ENCODE results near the gene PDZD4.
"Not testable (repeated sequence)": the region's sequence is repeated elsewhere in the genome, so short reads cannot be mapped to it uniquely, and the experiment has no call there.

The PDZD4 gene

DNA sequence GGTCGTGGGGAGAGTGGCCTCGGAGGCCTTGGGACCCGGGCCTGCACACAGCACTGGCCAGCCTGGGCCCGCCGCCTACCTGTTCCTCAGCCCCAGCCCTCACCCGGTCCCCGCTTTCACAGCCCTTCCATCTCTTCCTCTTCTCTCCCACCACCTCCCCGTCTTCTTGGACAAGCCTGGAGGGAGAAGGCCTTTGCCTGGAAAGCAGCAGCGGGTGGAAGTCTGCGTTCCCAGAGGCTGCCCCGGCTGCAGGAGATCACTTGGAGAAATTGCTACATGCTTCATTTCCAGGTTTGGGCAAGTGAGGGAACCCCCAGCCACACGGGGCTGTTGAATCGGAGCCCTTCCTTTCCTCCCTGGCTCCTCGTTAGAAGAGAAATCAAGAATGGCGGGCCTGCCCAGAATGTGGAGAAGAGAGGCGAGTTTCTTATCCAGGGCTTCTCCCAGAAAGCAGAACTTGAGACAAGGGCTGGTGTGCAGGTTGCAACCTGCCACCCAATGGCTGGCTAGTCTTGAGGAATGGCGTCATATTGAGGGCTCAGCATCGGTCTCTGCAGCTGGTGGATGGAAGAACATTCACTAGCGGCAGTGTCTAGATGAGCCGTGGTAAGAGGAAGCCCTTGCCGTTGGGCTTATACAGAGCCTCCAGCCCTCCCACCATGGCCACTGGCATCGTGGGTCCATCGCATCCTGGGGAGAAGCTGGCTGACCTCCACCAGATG, 1.2 kb upstream of the PDZD4 start:
- no peak for DNase-seq (ENCODE audit: low read depth in 2 of 2)

DNA sequence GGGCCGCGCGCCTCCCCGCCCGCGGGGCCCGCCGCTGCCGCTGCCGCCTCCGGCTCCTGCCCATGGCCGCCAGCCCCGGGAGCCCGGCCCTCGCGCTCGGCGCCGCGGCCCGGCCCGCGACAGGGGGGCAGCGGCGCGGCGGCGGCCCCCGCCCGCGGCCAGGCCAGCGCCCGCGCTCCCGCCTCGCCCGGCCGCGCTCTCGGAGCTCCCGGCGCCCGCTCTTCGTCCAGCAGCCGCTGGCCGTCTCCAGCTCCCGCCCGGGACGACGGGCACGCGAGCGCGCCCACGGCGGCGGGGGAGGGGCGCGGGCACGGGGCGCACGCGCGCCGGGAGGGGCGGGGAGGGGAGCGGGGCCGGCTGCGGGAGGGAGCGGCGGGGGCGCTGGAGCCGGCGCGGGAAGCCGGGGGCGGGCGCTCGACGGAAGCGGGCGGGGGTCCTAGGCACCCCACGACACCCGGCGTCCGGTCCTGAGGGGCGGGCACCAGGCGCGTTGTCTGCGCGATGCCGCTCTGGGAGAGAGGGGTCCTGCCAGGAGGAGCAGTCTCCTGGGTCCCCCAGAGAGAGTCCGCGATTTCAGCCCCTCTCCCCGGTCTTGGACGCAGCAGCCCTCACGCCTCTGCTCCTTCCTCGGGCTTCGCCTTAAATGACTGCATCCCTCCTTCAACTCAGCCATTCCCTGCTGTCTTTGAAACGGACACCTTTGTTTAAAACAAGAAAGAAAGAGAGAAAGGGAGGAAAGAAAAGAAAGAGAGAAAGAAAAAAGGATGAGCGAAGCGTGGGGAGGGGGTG, 490 bp upstream of the PDZD4 start:
- no peak for DNase-seq (ENCODE audit: low read depth in 2 of 2)

DNA sequence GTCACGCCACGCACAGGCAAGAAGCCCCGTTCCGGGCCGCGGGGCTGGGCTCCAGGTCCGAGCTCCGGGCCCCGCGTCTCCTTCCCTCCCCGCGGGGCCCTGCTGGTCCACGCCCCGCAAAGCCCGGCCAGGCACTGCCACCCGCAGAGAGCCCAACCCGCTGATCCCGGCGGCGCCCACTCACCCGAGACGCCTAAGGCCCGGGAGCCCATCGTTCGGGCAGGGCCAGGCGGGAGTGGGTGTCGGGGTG, 870 bp downstream of the PDZD4 start:
- DNase-seq (ENCODE audit: low read depth in 2 of 2) = no peak

DNA sequence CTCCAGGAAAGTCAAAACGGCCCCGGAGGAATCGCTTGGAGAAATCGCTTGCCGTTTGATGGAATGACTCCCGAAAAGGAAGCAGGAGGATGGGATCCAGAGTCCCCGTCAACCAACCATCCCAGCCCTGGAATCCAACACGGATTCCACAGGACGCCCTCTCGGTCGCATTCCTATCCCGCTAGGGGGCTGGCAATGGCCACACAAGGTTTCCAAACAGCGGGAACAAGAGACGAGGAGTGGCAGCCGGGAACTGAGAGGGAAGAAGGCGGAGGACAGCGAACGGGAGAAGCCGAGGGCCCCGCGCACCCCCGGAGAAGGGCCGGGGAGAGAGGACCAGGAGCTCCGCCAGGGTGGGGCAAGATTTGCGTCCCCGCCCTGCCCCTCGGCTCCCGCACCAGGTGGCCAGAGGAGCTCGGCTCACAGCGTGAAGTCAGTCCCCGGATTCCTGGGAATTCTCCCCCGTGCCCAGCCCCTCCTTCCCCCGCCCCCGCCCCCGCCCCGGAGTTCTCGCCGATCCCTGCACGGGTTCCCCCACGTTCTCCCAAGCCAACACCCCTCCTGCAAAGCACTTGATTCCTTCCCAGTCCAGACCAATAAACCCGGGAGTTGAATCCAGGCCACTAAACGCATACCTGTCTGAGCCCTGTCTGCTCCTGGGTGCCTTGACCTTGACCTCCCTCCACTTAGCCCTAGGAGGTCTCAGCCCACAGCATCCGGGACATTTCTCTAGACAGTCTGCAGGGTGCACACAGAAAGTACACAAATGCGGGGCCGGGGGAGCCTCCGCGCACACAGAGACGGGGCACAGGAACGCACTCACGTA, 1.4 kb downstream of the PDZD4 start:
- DNase-seq (ENCODE audit: low read depth in 2 of 2) = no peak

DNA sequence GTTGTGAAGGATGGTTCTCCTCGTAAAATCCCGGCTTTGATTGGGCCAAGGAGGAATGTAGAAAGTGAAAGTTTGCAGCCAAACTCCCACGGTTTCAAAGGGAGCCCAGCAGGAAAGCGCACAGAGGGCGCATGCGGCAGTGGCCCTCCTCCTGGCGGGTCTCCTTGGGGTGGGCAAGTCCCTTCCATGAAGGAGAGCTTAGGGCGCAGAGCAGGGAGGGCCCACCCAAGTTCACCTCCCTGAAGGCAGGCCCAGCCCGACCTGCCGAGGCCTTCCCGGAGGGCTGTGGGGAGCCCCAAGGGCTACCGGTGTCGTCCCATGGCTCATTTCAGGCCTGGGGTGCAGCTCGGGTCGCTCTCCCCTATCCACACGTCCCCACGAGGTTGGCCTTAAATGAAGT, 2.0 kb downstream of the PDZD4 start:
- no peak for DNase-seq (ENCODE audit: low read depth in 2 of 2)

DNA sequence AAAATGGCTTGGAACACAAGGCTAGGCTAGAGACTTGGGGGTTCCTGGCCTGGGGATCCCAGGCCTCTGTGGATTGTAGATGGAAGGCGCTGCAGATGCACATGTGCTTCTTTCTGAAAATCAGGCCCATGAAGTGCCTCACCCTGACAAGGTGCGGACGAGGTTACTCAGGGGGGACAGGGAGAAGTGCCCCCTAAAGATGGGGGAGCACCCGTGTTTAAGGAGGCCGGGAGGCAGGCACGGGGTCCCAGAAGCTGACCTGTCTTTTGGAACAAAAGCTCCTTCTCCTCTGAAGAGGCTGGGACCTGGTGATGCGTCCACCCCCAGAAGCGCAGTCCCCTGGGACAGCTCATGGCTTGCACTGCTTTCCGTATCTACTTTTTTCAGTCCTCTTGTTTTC, 2.4 kb downstream of the PDZD4 start:
- DNase-seq (ENCODE audit: low read depth in 2 of 2) = no peak

DNA sequence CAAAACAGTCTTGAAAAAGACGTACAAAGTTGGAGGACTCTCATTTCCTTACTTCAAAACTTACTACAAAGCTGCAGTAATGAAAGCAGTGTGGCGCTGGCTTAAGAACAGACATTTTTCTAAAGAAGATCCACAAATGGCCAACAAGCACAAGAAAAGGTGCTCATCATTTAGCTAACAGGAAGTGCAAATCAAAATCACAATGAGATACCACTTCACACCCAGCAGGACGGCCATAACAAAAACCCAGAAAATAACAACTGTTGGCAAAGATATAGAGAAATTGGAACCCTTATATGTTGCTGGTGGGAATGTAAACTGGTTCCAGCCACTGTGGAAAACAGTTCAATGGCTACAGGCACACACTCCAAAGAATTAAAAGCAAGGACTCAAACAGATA, 3.3 kb downstream of the PDZD4 start:
- DNase-seq (ENCODE audit: low read depth in 2 of 2) = no peak

DNA sequence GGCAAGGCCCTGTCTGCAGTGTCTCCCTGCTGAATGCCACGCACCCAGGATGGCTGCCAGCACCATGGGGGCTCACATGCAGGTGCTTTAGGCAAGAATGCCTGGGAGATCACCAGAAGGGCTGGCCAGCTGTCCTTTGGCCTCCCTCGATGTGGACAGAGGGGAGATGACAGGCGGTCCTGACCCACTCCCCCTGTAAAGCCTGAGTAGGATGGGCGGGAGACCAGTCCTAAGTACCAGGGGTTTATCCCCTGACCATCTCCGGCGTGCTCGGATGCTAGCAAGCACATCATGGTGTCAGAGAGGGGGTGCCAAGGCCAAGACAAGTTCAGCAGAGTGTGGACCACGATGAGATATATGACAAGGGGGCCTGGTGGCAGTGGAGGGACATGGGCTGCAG, 5.3 kb downstream of the PDZD4 start:
- no peak for DNase-seq (ENCODE audit: low read depth in 2 of 2)

DNA sequence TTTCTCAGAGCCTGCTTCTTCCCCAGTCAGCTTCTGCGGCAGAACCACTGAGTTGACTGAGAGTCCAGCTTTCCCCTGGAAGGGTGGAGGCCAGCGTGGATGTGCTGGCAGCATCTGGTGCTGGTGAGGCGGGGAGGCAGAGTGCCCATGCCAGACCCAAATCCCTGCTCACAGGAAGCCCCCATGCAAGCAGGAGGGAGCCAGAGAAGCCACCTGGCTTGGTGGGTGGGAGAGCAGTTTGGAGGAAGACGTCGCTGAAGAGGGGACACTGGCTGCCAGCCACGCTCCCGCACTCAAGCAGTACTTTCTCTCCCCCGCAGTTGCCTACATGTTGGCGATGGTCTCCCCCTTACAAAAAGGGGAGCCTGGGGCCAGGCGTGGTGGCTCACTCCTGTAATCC, 6.0 kb downstream of the PDZD4 start:
- no peak for DNase-seq (ENCODE audit: low read depth in 2 of 2)

DNA sequence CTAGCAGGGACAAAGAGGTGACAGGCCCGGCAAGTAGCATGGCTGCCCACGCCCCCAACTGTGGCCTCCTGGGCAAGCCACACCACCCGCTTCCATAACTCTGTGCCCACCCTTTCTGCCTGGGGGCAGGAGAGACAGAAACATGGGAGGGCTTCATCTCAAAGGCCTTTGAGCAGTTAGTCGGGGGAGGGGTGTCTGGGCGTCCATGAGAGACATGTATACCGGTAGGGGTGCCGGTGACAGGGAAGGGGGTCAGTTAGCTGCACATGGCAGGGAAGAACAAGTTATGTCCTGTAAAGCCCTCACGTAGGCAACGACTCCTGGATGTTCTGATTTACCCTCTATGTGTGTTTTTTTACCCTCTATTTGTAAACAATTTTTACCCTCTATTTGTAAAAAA, 9.3 kb downstream of the PDZD4 start:
- DNase-seq (ENCODE audit: low read depth in 2 of 2) = no peak

DNA sequence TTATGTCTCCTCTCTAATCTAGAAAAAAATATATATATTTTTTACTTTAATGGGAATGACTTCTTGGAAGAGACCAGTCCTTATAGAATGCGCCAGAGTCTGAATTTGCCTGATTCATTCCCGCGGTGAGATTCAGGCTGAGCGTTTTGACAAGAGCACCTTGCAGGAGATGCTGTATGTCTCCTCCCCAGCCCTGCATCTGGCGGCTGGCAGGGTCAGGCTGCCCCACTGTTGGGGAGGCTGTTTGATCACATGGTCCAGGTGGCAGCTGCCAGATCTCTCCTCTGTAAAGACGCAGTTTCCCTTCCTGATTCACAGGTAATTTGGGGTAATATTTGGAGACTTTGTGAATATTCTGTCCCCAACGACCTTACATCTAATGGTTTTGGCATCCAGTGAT, 9.7 kb downstream of the PDZD4 start:
- no peak for DNase-seq (ENCODE audit: low read depth in 2 of 2)

DNA sequence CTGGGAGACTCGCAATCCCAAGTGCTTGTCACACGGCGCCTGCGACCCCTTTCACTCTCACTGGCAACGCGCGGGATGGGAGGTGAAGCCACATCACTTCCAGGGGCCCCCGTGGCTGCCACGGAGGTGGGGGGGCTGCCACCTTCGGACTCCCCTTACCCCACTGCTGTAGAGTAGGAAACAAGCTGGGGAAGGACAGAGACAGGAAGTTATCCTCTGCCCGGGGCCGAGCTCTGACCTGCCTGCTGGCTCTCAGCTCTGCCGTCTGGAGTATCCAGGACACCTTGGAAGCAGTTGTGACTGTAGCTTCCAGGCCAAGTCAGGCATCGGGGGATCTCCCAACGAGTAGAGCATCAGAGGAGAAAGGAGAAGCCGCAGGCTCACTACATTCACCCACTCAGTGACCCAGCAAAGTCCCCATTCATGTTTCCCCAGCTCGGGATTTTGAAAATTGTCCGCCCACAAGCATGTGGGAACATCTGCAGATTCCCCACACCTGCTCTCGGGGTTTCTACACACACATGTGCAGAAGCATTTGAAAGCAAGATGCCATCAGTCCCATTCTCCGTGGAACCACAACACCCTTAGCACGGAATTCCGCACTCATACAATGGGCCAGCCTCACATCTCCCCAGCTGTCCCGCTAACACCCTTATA, 10.8 kb downstream of the PDZD4 start:
- no peak for DNase-seq (ENCODE audit: low read depth in 2 of 2)

DNA sequence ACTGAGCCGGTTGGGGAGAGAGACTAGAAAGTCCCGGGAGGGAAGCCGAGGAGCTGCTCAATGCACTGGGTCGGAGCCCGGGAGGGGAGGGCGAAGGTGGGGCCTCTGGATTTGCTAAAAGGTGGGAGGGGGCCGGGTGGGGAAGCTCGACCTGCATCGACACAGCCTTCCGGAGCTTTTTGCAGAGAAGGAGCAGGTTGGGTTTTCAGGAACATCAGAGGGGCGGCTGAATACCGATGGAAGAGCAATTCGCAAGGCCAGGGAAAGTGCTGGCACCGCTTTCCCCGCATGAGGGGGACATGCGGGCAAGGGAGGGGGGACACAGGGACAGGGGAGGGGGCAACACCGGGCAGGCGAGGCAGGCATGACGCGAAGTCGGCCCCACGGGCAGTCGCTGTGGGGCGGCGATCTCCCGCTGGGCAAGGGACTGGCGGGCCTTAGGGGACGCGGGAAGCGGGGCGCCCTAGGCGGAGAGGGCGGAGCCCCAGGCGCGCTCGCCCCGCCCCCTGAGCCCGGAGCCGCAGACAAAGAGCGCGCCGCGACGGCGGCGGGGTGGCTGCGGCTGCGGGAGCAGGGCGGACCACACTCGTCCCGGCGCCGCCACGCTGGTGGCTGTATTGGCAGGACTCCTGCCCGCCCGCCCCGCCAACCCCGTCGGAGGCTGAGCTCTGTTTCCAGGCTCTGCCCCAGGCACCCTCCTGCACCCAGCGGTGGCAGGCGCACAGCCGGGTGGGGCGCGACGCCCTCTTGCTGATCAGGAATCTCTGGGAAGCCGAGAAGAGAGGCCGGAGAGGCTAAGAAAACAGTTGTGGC, 11.6 kb downstream of the PDZD4 start:
- peak in 1 of 2 donors; percentile 24 for DNase-seq (ENCODE audit: low read depth in 2 of 2)

DNA sequence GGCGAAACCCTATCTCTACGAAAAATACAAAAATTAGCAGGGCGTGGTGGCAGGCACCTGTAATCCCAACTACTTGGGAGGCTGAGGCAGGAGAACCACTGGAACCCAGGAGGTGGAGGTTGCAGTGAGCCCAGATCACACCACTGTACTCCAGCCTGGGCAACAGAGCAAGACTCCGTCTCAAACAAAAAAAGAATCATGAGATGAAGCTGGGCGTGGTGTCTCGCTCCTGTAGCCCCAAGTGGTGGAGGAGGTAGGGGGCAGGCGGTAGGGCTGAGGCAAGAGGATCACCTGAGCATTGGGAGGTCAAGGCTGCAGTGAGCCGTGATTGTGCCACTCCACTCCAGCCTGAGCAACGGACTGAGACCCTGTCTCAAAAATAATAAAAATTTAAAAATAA, 12.3 kb downstream of the PDZD4 start:
- DNase-seq (ENCODE audit: low read depth in 2 of 2) = not testable (repeated sequence)

DNA sequence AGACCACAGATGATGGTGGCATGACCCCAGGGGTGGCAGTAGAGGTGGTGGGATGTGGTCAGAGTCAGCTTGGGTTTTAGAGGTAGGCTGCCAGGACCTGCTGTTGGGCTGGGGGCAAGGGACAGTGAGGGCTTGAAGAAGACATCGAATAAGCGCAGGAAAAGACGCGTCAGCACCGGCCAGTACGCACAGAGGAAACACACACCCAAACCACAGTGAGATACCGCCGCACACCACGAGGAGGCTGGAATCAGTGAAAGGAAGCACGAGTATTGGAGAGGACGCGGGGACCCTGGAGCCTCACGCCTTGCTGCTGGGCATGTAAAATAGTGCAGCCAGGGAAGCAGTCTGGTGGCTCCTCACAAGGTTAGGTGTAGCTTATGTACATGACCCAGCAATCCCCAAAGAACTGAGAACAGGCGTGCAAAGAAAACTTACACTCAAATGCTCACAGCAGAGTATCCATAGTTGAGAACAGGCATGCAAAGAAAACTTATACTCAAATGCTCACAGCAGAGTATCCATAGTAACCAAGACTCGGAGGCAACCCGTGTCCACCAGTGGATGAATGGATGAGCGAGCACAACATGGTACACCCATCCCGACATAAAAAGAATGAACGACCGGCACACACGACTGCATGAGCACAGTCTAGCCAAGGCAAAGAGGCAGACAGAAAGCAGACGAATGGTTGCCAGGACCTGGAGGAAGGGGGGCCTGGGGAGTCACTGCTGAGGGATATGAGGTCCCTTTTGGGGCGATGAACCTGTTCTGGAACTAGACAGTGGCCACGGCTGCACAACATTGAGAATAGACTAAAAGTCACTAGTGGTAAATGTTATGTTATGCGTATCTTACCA, 13.3 kb downstream of the PDZD4 start:
- DNase-seq (ENCODE audit: low read depth in 2 of 2) = no peak

DNA sequence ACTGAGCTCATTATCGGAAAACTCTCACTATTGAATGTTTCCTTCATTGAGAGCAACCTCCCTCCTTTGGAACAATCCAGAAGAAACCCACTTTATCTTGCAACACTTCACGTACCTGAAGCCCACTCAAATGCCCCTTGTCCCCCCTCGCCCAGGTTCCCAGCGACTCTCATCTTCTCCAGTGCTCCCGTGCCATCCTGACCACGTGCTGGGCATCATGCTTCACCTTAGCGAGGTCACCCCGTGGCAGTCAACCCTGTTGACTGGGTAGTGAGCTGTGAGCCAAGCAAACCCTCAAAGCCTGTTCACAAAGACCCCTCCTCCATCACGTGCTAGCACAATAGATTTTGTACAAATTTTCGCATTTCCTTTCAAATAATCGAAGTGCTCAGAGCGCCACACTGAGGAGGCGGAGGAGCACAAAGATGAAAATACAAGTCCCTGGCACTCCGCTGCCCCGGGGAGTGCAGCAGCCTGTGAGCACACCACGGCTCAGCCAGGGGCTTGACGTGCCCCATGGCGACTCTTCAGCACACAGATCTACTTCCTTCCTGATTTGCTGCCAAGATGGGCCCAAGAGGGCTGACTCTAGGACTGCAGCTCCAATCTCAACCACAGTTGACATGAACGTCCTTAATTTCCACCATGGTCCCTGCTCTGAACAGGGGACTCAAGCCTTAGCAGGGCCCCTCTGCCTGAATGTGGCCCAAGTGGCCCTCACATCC, 15.6 kb downstream of the PDZD4 start:
- DNase-seq (ENCODE audit: low read depth in 2 of 2) = no peak

DNA sequence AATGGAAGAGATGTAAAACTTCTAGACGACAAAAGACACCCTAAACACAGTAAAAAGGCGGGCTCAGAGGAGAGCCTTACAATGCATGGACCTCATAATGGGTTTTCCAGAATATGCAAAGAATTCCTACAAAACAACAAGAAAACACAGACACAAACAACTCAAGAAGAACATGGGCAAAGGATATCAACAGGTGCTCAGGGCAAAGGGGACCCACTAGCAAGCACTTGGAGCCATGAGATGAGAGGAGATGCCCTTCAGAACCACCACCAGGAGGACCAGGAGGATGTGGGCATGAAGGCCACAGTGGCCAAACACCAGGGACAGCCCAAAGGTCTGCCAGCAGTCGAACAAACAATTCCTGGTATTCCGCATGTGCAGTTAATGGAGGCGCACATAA, 17.2 kb downstream of the PDZD4 start:
- DNase-seq (ENCODE audit: low read depth in 2 of 2) = no peak

DNA sequence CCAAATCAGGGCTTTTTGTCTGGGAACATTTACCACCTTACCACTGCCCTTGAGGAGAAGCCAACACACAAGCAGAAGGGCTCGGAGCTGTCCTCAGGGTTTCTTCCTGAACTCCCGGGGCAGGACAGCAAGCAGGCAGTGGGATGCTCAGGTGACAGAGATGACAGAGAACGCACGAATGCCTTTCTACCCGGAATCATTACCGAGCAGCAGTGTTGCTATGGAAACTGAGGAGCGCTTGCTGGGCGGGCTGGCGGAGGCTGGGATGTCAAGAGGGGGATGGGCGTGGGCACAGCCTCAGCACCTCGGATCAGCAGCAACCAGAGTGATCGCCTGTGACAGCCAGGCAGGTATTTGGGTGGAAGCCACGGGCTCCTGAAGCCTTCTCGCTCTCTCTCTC, 18.1 kb downstream of the PDZD4 start:
- DNase-seq (ENCODE audit: low read depth in 2 of 2) = no peak

DNA sequence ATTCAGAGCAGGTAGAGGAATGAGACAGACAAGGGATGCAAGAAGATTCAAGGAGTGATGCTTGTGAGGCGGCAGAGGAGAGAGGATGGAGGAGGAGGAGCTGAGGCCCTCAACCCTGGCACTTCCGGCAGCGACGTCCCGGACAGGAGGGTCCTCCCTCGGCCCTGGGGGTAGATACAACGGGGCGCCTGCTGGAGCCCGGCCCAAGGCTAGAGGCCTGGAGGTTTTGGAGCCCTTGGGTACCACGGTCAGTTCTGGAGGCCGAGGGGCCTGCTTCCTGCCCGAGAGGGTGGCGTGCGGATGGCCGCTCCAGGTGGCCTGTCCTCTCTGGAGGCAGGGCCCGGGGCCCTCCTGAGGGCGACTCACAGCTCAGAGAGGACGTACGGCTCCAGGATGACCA, 22.4 kb downstream of the PDZD4 start:
- no peak for DNase-seq (ENCODE audit: low read depth in 2 of 2)

DNA sequence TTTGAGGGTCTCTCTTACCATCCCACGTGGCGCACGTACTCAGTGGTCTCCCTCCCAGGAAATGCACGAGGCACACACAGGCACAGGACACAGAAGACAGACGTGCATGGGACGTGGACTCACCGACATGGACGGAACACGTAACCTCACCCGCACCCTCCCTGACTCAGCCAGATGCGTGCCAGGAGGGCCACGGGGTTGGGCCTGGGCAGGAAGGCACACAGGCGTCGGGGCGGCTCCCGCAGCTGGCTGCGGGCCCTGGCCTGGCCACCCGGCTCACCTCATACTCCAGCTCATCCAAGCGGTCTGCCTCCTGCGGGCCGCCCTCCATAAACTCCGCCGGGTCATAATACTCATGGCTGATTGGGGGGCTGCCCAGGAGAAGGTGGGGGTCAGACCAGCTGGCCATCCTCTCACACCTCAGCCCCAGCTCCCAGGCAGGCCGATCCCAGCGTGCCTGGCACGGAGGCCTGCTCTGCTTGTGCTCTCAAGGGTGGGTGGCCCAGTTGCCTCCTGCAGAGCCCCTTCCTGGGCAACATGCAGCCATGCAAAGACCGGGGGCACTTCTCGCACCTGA, 23.3 kb downstream of the PDZD4 start:
- DNase-seq (ENCODE audit: low read depth in 2 of 2) = no peak

Measured in stimulated activated CD8-positive, alpha-beta memory T cell treated with anti-CD3 and anti-CD28 coated beads, Interleukin-15, amount 100 ng/mL, for 4 hours (primary cell).